GM12878 (cell line): ENCODE results near the gene FSTL4. TPM values are rescaled to one million over a fixed set of nuclear protein-coding genes. Genes with fewer than 3 reads are reported as not detected.
"Not testable (repeated sequence)": the region's sequence is repeated elsewhere in the genome, so short reads cannot be mapped to it uniquely, and the experiment has no call there.

Source experiments
- ATAC-seq: fragments of 200-7000 bp; cut with Tn5 transposase; 3 replicates; pipeline ENCODE4 v1.9.1; 2020; ENCODE audit warnings: mild to moderate bottlenecking, moderate library complexity
- BruUV-seq: library from RNA; stranded (reverse); fragments of 400-500 nt; replicated peaks from 2 replicates; lab custom pipeline; 2021; lab: Mats Ljungman, UMichigan
- CTCF ChIA-PET: fragments of 300-600 bp; sonication (Branson Sonifier 250); formaldehyde crosslinking; extraction: SDS; loops from one replicate; lab custom pipeline; 2021; ENCODE audit warnings: inconsistent platforms; lab: Yijun Ruan, JAX
- POLR2A ChIA-PET: fragments of 350-600 bp; formaldehyde crosslinking; extraction: SDS; loops from one replicate; lab custom pipeline; 2021; ENCODE audit warnings: inconsistent platforms; lab: Charles Lee
- RAD21 ChIA-PET: fragments of 300-600 bp; sonication (Branson Sonifier 250); formaldehyde crosslinking; loops from one replicate; lab custom pipeline; 2023; ENCODE audit warnings: antibody characterized with exemption; ENCODE audit not compliant: unreplicated experiment; lab: Charles Lee
- SMC1A ChIA-PET: fragments of 300-600 bp; sonication (Branson Sonifier 250); formaldehyde crosslinking; loops from one replicate; lab custom pipeline; 2023; ENCODE audit not compliant: unreplicated experiment, uncharacterized antibody; lab: Charles Lee
- DNase-seq: peaks from one replicate; pipeline ENCODE4 v3.0.0-alpha.2; 2011; ENCODE audit warnings: low read depth, low spot score
- FAIRE-seq: peaks from 3 replicates; lab custom pipeline; 2011; peaks lifted over from hg19 to GRCh38; lab: Jason Lieb, UNC
- H2AFZ ChIP-seq: 2 replicates; pipeline ENCODE4 v1.6.0; 2011; ENCODE audit warnings: low read depth, low read length, control low read depth; ENCODE audit not compliant: control insufficient read depth
- H3K27ac ChIP-seq: 2 replicates; pipeline ENCODE4 v1.5.1; 2011; ENCODE audit warnings: control low read depth; ENCODE audit not compliant: control insufficient read depth, insufficient read depth
- H3K27me3 ChIP-seq, 2 experiments: replicated peaks in 1 of 2; 2 replicates each; pipeline versions ENCODE4 v1.6.0 to v1.6.1; 2011; ENCODE audit warnings: low read length in 1 of 2; ENCODE audit not compliant: control insufficient read depth in 2 of 2, insufficient read depth in 2 of 2
- H3K36me3 ChIP-seq, 2 experiments: 2 replicates each; pipeline ENCODE4 v1.5.1; 2011; ENCODE audit warnings: low read length in 1 of 2; ENCODE audit not compliant: control insufficient read depth in 2 of 2, insufficient read depth in 2 of 2
- H3K4me1 ChIP-seq: 2 replicates; pipeline ENCODE4 v1.6.1; 2011; ENCODE audit warnings: mild to moderate bottlenecking, low read length, moderate library complexity, mixed read lengths; ENCODE audit not compliant: control insufficient read depth, insufficient read depth
- H3K4me2 ChIP-seq: 2 replicates; pipeline ENCODE4 v1.6.0; 2011; ENCODE audit warnings: control low read depth; ENCODE audit not compliant: control insufficient read depth, insufficient read depth
- H3K4me3 ChIP-seq: fragments of 200-600 bp; sonication (generic); 2 replicates; pipeline ENCODE4 v1.5.1; 2016
- H3K79me2 ChIP-seq: 2 replicates; pipeline ENCODE4 v1.6.0; 2011; ENCODE audit warnings: low read length; ENCODE audit not compliant: control insufficient read depth, insufficient read depth
- H3K9ac ChIP-seq: 2 replicates; pipeline ENCODE4 v1.8.0; 2011; ENCODE audit warnings: low read length, control low read depth, mixed read lengths; ENCODE audit not compliant: control insufficient read depth, insufficient read depth
- H3K9me3 ChIP-seq: replicated peaks from 3 replicates; pipeline ENCODE4 v1.5.1; 2011; ENCODE audit warnings: mild to moderate bottlenecking, low read length; ENCODE audit not compliant: control insufficient read depth, insufficient read depth
- H4K20me1 ChIP-seq: 2 replicates; pipeline ENCODE4 v1.6.0; 2011; ENCODE audit not compliant: control insufficient read depth, insufficient read depth
- BCL11A ChIP-seq: IDR thresholded peaks from 2 replicates; pipeline ENCODE4 v1.6.1; 2011; ENCODE audit warnings: low read depth, low read length
- BRCA1 ChIP-seq: IDR thresholded peaks from 2 replicates; pipeline ENCODE4 v1.6.1; 2011; ENCODE audit warnings: low read depth, low read length, improper control_type of control experiment
- EP300 ChIP-seq, 2 experiments: fragments of 150-350 bp in 1 of 2; IDR thresholded peaks; 2 replicates each; pipeline ENCODE4 v1.6.1; 2011 to 2012; ENCODE audit warnings: low read depth in 2 of 2, low read length in 2 of 2, borderline replicate concordance in 1 of 2, improper control_type of control experiment in 1 of 2, inconsistent platforms in 1 of 2; ENCODE audit not compliant: control insufficient read depth in 1 of 2
- FOXK2 ChIP-seq: fragments of 450-650 bp; IDR thresholded peaks from 2 replicates; pipeline ENCODE4 v1.6.1; 2017; ENCODE audit warnings: mild to moderate bottlenecking, moderate library complexity
- GATAD2B ChIP-seq: fragments of 450-650 bp; conservative IDR thresholded peaks from 2 replicates; pipeline ENCODE4 v1.6.1; 2017; ENCODE audit warnings: low read depth, mild to moderate bottlenecking, moderate library complexity
- HDAC6 ChIP-seq: fragments of 200-600 bp; sonication (generic); IDR thresholded peaks from one replicate; pipeline ENCODE4 v1.8.0; 2017; ENCODE audit warnings: antibody characterized with exemption; ENCODE audit not compliant: unreplicated experiment
- IKZF1 ChIP-seq: fragments of 450-650 bp; conservative IDR thresholded peaks from 2 replicates; pipeline ENCODE4 v1.6.1; 2017; ENCODE audit warnings: antibody characterized with exemption, mild to moderate bottlenecking
- MEF2B ChIP-seq: fragments of 450-650 bp; IDR thresholded peaks from 2 replicates; pipeline ENCODE4 v1.6.1; 2018; ENCODE audit warnings: mild to moderate bottlenecking, moderate library complexity; ENCODE audit not compliant: partially characterized antibody, poor library complexity, severe bottlenecking
- MXI1 ChIP-seq: fragments of 150-350 bp; IDR thresholded peaks from 2 replicates; pipeline ENCODE4 v1.6.1; 2011; ENCODE audit warnings: low read depth, mild to moderate bottlenecking, inconsistent platforms, low read length, improper control_type of control experiment
- NBN ChIP-seq: fragments of 450-650 bp; IDR thresholded peaks from 2 replicates; pipeline ENCODE4 v1.6.1; 2016
- NFIC ChIP-seq: IDR thresholded peaks from 2 replicates; pipeline ENCODE4 v1.6.1; 2012; ENCODE audit warnings: low read depth, mild to moderate bottlenecking, inconsistent platforms, low read length, moderate library complexity
- NFXL1 ChIP-seq: fragments of 450-650 bp; IDR thresholded peaks from 2 replicates; pipeline ENCODE4 v1.6.1; 2017; ENCODE audit warnings: antibody characterized with exemption, mild to moderate bottlenecking, borderline replicate concordance
- NR2F1 ChIP-seq: fragments of 450-650 bp; conservative IDR thresholded peaks from 2 replicates; pipeline ENCODE4 v1.6.1; 2017; ENCODE audit warnings: mild to moderate bottlenecking
- PAX8 ChIP-seq: fragments of 450-650 bp; IDR thresholded peaks from 2 replicates; pipeline ENCODE4 v1.6.1; 2017; ENCODE audit warnings: mild to moderate bottlenecking, moderate library complexity
- POLR2AphosphoS5 ChIP-seq: IDR thresholded peaks from 2 replicates; pipeline ENCODE4 v1.6.1; 2011; ENCODE audit warnings: mild to moderate bottlenecking, low read length, inconsistent platforms
- RCOR1 ChIP-seq: conservative IDR thresholded peaks from 2 replicates; pipeline ENCODE4 v1.6.1; 2012; ENCODE audit warnings: low read depth, low read length, improper control_type of control experiment
- TBL1XR1 ChIP-seq: IDR thresholded peaks from 2 replicates; pipeline ENCODE4 v1.6.1; 2012; ENCODE audit warnings: low read depth, low read length, improper control_type of control experiment
- USF1 ChIP-seq: IDR thresholded peaks from 2 replicates; pipeline ENCODE4 v1.6.1; 2011; ENCODE audit warnings: borderline replicate concordance, low read depth, mild to moderate bottlenecking, moderate library complexity, mixed read lengths, low read length; ENCODE audit not compliant: insufficient read depth; ENCODE audit errors: extremely low read length
- YBX1 ChIP-seq: fragments of 450-650 bp; IDR thresholded peaks from 2 replicates; pipeline ENCODE4 v1.6.1; 2016; ENCODE audit warnings: antibody characterized with exemption
- WGBS: methylation state at CpG from one replicate; pipeline ENCODE4 v1.1.6; 2016; ENCODE audit warnings: low lambda C conversion rate; ENCODE audit not compliant: insufficient replicate concordance, insufficient coverage; ENCODE audit errors: missing lambda C conversion rate; 5-methylcytosine and 5-hydroxymethylcytosine counted together
- in situ Hi-C: fragments of 300-500 bp; cut with MboI; formaldehyde crosslinking; loops from 9 replicates; pipeline ENCODE4 v1.14.3; 2018; ENCODE audit warnings: mixed read lengths
- intact Hi-C: fragments of 100-400 bp; cut with micrococcal nuclease; formaldehyde crosslinking; loops from one replicate; pipeline ENCODE4 v1.14.2; 2022; ENCODE audit not compliant: unreplicated experiment
- polyA plus RNA-seq, 11 experiments: library from polyadenylated mRNA; depleted of rRNA in 4 of 11; unstranded in 6 of 11; stranded (reverse) in 5 of 11; fragments of >200 nt; fragmentation: Nextera tagmentation in 4 of 11; fragmentation: Illumina TruSeq in 1 of 11; extraction: Ambion mirVana in 4 of 11; extraction: Trizol in 1 of 11; gene quantifications; 1 replicate in 1 of 11; 2 replicates in 10 of 11; pipeline versions ENCODE4 v1.2.1 to v1.2.3, GENCODE V29; 2011 to 2016; ENCODE audit warnings: inconsistent platforms in 2 of 11, missing spikeins in 2 of 11, low read depth in 1 of 11
- total RNA-seq, 4 experiments: library from RNA; depleted of rRNA in 3 of 4; stranded (reverse); fragments of >200 nt in 3 of 4; fragmentation: Illumina TruSeq in 1 of 4; extraction: Trizol in 1 of 4; gene quantifications; 2 replicates each; pipeline versions ENCODE4 v1.2.1 to v1.2.3, GENCODE V29; 2013 to 2021
- TF ChIP-seq, protein P1 (sequence below): fragments of 150-350 bp; IDR thresholded peaks from 2 replicates; pipeline ENCODE4 v1.6.1; 2016; ENCODE audit warnings: low read depth, low read length

The FSTL4 gene
- total and polyA plus RNA-seq, 10 of the 15 experiments (the other 5 are each of a cell fraction or from before 2014, with no cell fraction given) = 0.01 to 0.79 (median 0.21) TPM; not detected in 6

GRCh38 chr5:133189881-133190280 is 422.5 kb downstream of the FSTL4 start (continued):
- TF ChIP-seq, protein P1, sequence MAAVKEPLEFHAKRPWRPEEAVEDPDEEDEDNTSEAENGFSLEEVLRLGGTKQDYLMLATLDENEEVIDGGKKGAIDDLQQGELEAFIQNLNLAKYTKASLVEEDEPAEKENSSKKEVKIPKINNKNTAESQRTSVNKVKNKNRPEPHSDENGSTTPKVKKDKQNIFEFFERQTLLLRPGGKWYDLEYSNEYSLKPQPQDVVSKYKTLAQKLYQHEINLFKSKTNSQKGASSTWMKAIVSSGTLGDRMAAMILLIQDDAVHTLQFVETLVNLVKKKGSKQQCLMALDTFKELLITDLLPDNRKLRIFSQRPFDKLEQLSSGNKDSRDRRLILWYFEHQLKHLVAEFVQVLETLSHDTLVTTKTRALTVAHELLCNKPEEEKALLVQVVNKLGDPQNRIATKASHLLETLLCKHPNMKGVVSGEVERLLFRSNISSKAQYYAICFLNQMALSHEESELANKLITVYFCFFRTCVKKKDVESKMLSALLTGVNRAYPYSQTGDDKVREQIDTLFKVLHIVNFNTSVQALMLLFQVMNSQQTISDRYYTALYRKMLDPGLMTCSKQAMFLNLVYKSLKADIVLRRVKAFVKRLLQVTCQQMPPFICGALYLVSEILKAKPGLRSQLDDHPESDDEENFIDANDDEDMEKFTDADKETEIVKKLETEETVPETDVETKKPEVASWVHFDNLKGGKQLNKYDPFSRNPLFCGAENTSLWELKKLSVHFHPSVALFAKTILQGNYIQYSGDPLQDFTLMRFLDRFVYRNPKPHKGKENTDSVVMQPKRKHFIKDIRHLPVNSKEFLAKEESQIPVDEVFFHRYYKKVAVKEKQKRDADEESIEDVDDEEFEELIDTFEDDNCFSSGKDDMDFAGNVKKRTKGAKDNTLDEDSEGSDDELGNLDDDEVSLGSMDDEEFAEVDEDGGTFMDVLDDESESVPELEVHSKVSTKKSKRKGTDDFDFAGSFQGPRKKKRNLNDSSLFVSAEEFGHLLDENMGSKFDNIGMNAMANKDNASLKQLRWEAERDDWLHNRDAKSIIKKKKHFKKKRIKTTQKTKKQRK = no peak

DNA sequence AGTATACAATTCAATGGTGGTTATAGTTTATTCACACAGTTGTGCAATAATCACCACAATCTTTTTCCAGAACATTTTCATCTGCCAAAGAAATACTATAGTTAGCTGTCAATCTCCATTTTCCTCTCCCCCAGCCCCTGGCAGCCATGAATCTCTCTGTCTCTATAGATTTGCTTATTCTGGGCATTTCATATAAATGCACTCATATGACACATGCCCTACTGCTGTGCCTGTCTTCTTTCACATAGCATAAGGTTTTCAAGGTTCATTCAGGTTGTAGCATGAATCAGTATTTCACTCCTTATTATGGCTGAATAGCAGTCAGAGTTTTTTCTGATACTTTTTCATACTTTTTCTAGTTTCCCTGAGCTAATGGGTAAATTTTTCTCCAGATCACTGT is 432.9 kb downstream of the FSTL4 start:
- FAIRE-seq = no peak

DNA sequence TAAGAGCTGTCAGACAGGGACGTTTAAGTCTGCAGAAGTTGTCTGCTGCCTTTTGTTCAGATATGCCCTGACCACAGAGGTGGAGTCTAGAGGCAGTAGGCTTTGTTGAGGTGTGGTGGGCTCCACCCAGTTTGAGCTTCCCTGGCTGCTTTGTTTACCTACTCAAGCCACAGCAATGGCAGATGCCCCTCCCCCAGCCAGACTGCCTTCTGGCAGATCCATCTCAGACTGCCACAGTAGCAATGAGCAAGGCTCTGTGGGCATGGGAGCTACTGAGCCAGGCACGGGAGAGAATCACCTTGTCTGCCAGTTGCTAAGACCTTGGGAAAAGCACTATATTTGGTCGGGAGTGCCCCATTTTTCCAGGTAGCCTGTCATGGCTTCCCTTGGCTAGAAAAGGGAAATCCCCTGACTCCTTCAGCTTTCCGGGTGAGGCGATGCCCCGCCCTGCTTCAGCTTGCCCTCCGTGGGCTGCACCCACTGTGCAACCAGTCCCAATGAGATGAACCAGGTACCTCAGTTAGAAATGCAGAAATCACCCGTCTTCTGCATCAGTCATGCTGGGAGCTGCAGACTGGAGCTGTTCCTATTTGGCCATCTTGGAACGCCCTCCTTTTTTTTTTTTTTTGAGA is 441.5 kb downstream of the FSTL4 start:
- H3K27ac ChIP-seq, H3K36me3 ChIP-seq, H3K9me3 ChIP-seq, H3K4me1 ChIP-seq, H3K4me2 ChIP-seq, BruUV-seq, H3K79me2 ChIP-seq, in situ Hi-C loops, intact Hi-C loops, H3K27me3 ChIP-seq, RAD21 ChIA-PET, FAIRE-seq, ATAC-seq, H3K4me3 ChIP-seq, DNase-seq, CTCF ChIA-PET, H4K20me1 ChIP-seq, POLR2A ChIA-PET, H3K9ac ChIP-seq, H2AFZ ChIP-seq: not testable (repeated sequence)
- SMC1A ChIA-PET = interaction anchor here (0.6 kb wide), 1 partner anchor 533 kb away, joined by 3 read pairs; no protein-coding TSS in a partner anchor
- WGBS = 44% methylated on average over 8 of the region's 9 CpGs

More for the DNA sequence above, 432.9 kb downstream of the FSTL4 start:
- H3K79me2 ChIP-seq = no peaks in the 10 kb centered on the region
- H3K36me3 ChIP-seq = no peaks in the 10 kb centered on the region
- H4K20me1 ChIP-seq = no peaks in the 10 kb centered on the region
- H2AFZ ChIP-seq = no peak overlapping the region
- no peak overlapping the region for H3K27ac ChIP-seq
- intact Hi-C loops (no loop called here), in situ Hi-C loops (no loop called here)
- no peak overlapping the region for H3K9ac ChIP-seq
- POLR2A ChIA-PET = no interaction called here
- H3K27me3 ChIP-seq = no peaks in the 10 kb centered on the region; a peak in 1 of 4 replicates
- no peaks in the 10 kb centered on the region for H3K4me1 ChIP-seq
- DNase-seq = no peak
- H3K4me3 ChIP-seq = no peak overlapping the region
- RAD21 ChIA-PET = no interaction called here
- no peak for TF ChIP-seq NFIC
- TF ChIP-seq PAX8 = no peak
- TF ChIP-seq POLR2AphosphoS5 = no peak
- TF ChIP-seq TBL1XR1 = no peak
- no peak for TF ChIP-seq BRCA1
- TF ChIP-seq NFXL1 = no peak
- no peak for TF ChIP-seq IKZF1
- no peak for TF ChIP-seq HDAC6
- TF ChIP-seq MXI1 = no peak
- no peak for TF ChIP-seq NBN
- TF ChIP-seq MEF2B = no peak
- TF ChIP-seq YBX1 = no peak
- no peak for TF ChIP-seq BCL11A
- no peak for TF ChIP-seq USF1
- no peak for TF ChIP-seq NR2F1
- TF ChIP-seq RCOR1 = no peak
- TF ChIP-seq FOXK2 = no peak
- TF ChIP-seq EP300 (IDR thresholded peaks at IDR 0.05; ENCODE audit: borderline replicate concordance in 1 of 2, control insufficient read depth in 1 of 2, low read depth in 2 of 2, low read length in 2 of 2) = no peak
- no peak for TF ChIP-seq GATAD2B
- ATAC-seq = no peak
- H3K9me3 ChIP-seq = no peaks in the 10 kb centered on the region
- SMC1A ChIA-PET = no interaction called here
- no peak overlapping the region for H3K4me2 ChIP-seq
- CTCF ChIA-PET = no interaction called here
- BruUV-seq = no TSS peak
